Lung microvascular endothelial cell (primary cell): ENCODE results near the gene SNRNP25. TPM values are rescaled to one million over a fixed set of nuclear protein-coding genes. Genes with fewer than 3 reads are reported as not detected.
A peak's percentile ranks its signal among the peaks of the same experiment; 100 is the strongest.

ENCODE experiments used
- DNase-seq, 2 donors: peaks; one replicate each; pipeline versions ENCODE4 v3.0.0 to v3.0.0-alpha.2; 2010; ENCODE audit warnings: low read depth in 2 of 2
- total RNA-seq: library from RNA; depleted of rRNA; stranded (reverse); fragments of >200 nt; gene quantifications from 2 replicates; pipeline ENCODE4 v1.2.1, GENCODE V29; 2014

The SNRNP25 gene
- total RNA-seq, 1 donor from 2014 or later, result 14.1 TPM

- DNase-seq, result no peak
Measured at GRCh38 chr16:101586-101985, 48.0 kb downstream of the SNRNP25 start.

GRCh38 chr16:102060-102855, 48.6 kb downstream of the SNRNP25 start:
- peak; percentile 74 to 91 for DNase-seq

GRCh38 chr16:104355-104754, 50.7 kb downstream of the SNRNP25 start:
- no peak for DNase-seq

GRCh38 chr16:104928-105327, 51.3 kb downstream of the SNRNP25 start:
- DNase-seq, result no peak

- DNase-seq, result no peak
Measured at GRCh38 chr16:105521-105920, 51.9 kb downstream of the SNRNP25 start.

- DNase-seq, result peak; percentile 83 to 88
Measured at GRCh38 chr16:106623-107324, 53.1 kb downstream of the SNRNP25 start.

Other genes with a start within 250 kb of the SNRNP25 start
- 4.6 and 5.2 TPM in 2 replicates for gene POLR3K, start 220 bp upstream of the SNRNP25 start, total RNA-seq
- gene RHBDF1, start 18.8 kb downstream of the SNRNP25 start, total RNA-seq, result 12.6 and 24.8 TPM in 2 replicates
- 186 and 202 TPM in 2 replicates for gene MPG, start 24.4 kb downstream of the SNRNP25 start, total RNA-seq
- gene NPRL3, start 84.8 kb downstream of the SNRNP25 start, total RNA-seq, result 2.4 and 3.6 TPM in 2 replicates
- not detected in 2 replicates for gene HBZ, start 98.8 kb downstream of the SNRNP25 start, total RNA-seq
- not detected in 2 replicates for gene HBM, start 112.2 kb downstream of the SNRNP25 start, total RNA-seq
- not detected in 2 replicates for gene HBA2, start 119.0 kb downstream of the SNRNP25 start, total RNA-seq
- gene HBA1, start 122.9 kb downstream of the SNRNP25 start, total RNA-seq, result not detected in 2 replicates
- gene HBQ1, start 126.6 kb downstream of the SNRNP25 start, total RNA-seq, result 0.65 TPM in 1 of 2 replicates, not detected in the other
- gene LUC7L, start 175.6 kb downstream of the SNRNP25 start, total RNA-seq, result 19.6 and 28.2 TPM in 2 replicates
- gene FAM234A, start 181.0 kb downstream of the SNRNP25 start, total RNA-seq, result 38.6 and 41.5 TPM in 2 replicates
- gene RGS11, start 222.1 kb downstream of the SNRNP25 start, total RNA-seq, result 0.20 and 0.44 TPM in 2 replicates
- gene ARHGDIG, start 226.8 kb downstream of the SNRNP25 start, total RNA-seq, result under 0.01 and 0.22 TPM in 2 replicates
- gene PDIA2, start 229.3 kb downstream of the SNRNP25 start, total RNA-seq, result not detected in 2 replicates